Mucosa of descending colon (tissue), 3 donors: ENCODE measurements around the gene PPFIA4. TPM values are rescaled to one million over a fixed set of nuclear protein-coding genes. Genes with fewer than 3 reads are reported as not detected.
A peak's percentile ranks its signal among the peaks of the same experiment; 100 is the strongest.

Source experiments
- ATAC-seq: fragments of 200-7000 bp; cut with Tn5 transposase; one replicate; pipeline ENCODE4 v1.9.1; 2020; ENCODE audit warnings: mild to moderate bottlenecking, moderate library complexity
- DNase-seq, 3 donors: peaks; one replicate each; pipeline ENCODE4 v3.0.0-alpha.2; 2020
- H3K36me3 ChIP-seq: fragments of 200-600 bp; one replicate; pipeline ENCODE4 v1.8.0; 2021; ENCODE audit warnings: low read depth, mild to moderate bottlenecking
- H3K4me1 ChIP-seq: fragments of 200-600 bp; one replicate; pipeline ENCODE4 v1.8.0; 2021; ENCODE audit warnings: low read depth, mild to moderate bottlenecking
- H3K4me3 ChIP-seq: fragments of 200-600 bp; one replicate; pipeline ENCODE4 v1.8.0; 2021; ENCODE audit warnings: mild to moderate bottlenecking
- H3K9me3 ChIP-seq: fragments of 200-600 bp; one replicate; pipeline ENCODE4 v1.8.0; 2021; ENCODE audit warnings: mild to moderate bottlenecking
- intact Hi-C, 2 donors: fragments of 100-400 bp; cut with DNase I in 1 of 2; cut with micrococcal nuclease in 1 of 2; formaldehyde crosslinking; loops; one replicate each; pipeline versions ENCODE4 v1.11.0 to v1.11.1; 2022; cut with DNase I, micrococcal nuclease
- total RNA-seq, 3 donors: library from RNA; stranded (reverse); fragmentation: NEBNext Ultra II Directional in 2 of 3; extraction: Animal tissue kit (Norgen Biotek cat#: 25700) in 2 of 3; gene quantifications; one replicate each; pipeline versions ENCODE4 v1.2.1 to v1.2.4, GENCODE V29; 2021 to 2023
- TF ChIP-seq, protein P1 (sequence below): fragments of 200-600 bp; IDR thresholded peaks from one replicate; pipeline ENCODE4 v1.8.0; 2022; ENCODE audit warnings: antibody characterized with exemption, mild to moderate bottlenecking
- donor health status: DM: no; HTN: no; CAD: no; lungs with moderate emphysema.
- donor health status: DM: no; HTN: no; CAD: no.
- donor health status: DM: no; HTN: yes; CAD: no.

PPFIA4 gene
- total RNA-seq, 3 donors from 2014 or later = 0.43 to 4.0 (median 0.60) TPM

- no peak for ATAC-seq
- Histone ChIP-seq H3K36me3 (no peaks in the 10 kb centered on the region), H3K4me1 (no peaks in the 10 kb centered on the region), H3K4me3 (no peak overlapping the region), H3K9me3 (no peaks in the 10 kb centered on the region)
- no peak for DNase-seq
- TF ChIP-seq, protein P1, sequence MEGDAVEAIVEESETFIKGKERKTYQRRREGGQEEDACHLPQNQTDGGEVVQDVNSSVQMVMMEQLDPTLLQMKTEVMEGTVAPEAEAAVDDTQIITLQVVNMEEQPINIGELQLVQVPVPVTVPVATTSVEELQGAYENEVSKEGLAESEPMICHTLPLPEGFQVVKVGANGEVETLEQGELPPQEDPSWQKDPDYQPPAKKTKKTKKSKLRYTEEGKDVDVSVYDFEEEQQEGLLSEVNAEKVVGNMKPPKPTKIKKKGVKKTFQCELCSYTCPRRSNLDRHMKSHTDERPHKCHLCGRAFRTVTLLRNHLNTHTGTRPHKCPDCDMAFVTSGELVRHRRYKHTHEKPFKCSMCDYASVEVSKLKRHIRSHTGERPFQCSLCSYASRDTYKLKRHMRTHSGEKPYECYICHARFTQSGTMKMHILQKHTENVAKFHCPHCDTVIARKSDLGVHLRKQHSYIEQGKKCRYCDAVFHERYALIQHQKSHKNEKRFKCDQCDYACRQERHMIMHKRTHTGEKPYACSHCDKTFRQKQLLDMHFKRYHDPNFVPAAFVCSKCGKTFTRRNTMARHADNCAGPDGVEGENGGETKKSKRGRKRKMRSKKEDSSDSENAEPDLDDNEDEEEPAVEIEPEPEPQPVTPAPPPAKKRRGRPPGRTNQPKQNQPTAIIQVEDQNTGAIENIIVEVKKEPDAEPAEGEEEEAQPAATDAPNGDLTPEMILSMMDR = no peak
- intact Hi-C loops = no loop called here
Measured at GRCh38 chr1:203054642-203055041, 28.4 kb downstream of the PPFIA4 start.

DNA sequence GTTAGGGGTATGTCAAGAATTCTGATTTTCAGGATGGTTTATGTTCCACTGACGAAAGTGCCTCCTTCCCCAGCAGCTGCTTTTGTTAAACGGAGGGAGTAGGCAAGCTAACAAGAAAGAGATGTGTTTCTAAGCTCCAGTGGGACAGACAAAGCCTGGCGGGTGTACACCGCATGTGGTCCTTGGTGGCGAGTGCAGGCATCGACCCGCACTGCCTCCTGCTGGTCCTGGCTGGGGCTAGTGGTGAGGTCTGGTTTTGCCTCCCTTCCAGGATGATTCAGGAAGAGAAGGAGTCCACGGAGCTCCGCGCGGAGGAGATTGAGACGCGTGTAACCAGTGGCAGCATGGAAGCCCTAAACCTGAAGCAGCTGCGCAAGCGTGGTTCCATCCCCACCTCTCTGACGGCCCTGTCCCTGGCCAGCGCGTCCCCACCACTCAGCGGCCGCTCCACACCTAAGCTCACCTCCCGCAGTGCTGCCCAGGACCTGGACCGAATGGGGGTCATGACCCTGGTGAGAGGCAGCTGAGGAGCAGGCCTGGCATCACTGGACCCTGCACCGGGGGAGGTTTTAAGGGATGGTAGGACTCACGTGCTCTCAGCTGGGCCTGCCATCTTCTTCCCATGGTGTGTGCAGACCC lies 29.0 kb downstream of the PPFIA4 start:
- H3K36me3 ChIP-seq = no peaks in the 10 kb centered on the region
- no peak overlapping the region for H3K4me3 ChIP-seq
- TF ChIP-seq, protein P1 = no peak
- no peaks in the 10 kb centered on the region for H3K9me3 ChIP-seq
- no peak for DNase-seq
- intact Hi-C loops = no loop called here
- no peaks in the 10 kb centered on the region for H3K4me1 ChIP-seq
- no peak for ATAC-seq

- Histone ChIP-seq H3K9me3 (no peaks in the 10 kb centered on the region), H3K4me1 (no peaks in the 10 kb centered on the region), H3K4me3 (no peak overlapping the region), H3K36me3 (no peaks in the 10 kb centered on the region)
- no peak for ATAC-seq
- TF ChIP-seq, protein P1 = no peak
- intact Hi-C loops = no loop called here
- no peak for DNase-seq
Measured at GRCh38 chr1:203056012-203056411, 29.7 kb downstream of the PPFIA4 start.

DNA sequence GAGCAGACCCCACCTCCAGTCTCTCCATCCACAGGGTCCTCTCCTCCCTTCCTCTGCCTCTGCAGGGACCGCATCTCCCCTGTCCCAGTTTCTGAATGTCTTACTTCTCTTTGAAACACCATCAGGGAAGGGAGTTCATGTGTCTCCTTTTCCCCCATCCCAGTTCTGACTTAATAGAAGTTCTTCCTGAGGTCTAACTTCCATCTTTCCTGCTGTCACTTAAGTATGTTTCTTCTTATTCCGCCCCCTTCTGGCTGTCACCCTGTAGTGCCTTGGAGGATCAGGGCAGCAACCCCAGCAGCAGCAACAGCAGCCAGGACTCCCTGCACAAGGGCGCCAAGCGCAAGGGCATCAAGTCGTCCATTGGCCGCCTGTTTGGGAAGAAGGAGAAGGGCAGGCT lies 30.2 kb downstream of the PPFIA4 start:
- DNase-seq (no peak), ATAC-seq (no peak)
- TF ChIP-seq, protein P1 = no peak
- Histone ChIP-seq H3K36me3 (no peaks in the 10 kb centered on the region), H3K9me3 (no peaks in the 10 kb centered on the region), H3K4me3 (no peak overlapping the region), H3K4me1 (no peaks in the 10 kb centered on the region)
- intact Hi-C loops = no loop called here

DNA sequence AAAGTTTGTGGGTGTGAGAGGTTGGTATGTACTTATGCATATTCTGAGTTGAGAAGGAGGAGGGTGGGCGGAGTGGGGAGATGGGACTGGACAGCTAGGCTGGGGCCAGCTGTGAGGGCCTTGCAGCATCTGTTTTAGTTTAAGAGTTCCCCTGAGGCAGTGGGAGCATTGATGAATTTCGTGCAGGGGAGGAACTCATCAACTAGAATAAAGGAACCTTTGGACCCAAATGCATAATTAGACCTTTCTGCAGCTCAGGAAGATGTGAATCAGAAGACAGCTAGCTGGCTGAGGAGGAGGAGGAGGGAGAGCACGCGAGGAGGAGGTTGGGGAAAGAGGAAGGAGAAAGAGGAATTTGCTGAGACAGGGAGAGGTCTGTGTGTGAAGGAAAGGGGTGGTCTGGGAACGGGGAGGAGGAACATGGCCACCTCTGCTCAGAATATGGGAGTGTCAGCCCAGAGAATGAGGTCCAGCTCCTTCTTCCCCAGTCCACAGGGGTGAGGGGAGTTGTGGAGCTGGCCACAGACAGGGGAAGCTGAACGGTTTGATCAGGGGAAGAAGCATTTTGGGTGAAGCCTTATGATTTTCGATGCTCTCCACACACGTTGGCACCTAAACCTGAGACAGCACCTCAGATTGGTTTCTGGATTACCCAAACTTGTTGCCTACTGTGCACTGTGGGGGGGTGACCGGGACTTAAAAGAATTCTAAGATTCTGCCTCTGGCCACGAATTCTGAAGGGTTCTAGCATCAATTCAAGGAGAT lies 31.8 kb downstream of the PPFIA4 start:
- no peak for DNase-seq
- ATAC-seq = peak; percentile 22
- intact Hi-C loops = no loop called here
- Histone ChIP-seq H3K36me3 (no peaks in the 10 kb centered on the region), H3K9me3 (no peaks in the 10 kb centered on the region), H3K4me3 (no peak overlapping the region), H3K4me1 (no peaks in the 10 kb centered on the region)
- TF ChIP-seq, protein P1 = no peak
